Activated naive CD8-positive, alpha-beta T cell (primary cell): ENCODE data around the gene CSNK1G1.
"Not testable (repeated sequence)": the region's sequence is repeated elsewhere in the genome, so short reads cannot be mapped to it uniquely, and the experiment has no call there.

Experiments used
- H3K27ac Mint-ChIP-seq: one replicate; pipeline ENCODE4 v1.8.0; 2021; ENCODE audit warnings: mixed read lengths
- H3K27me3 Mint-ChIP-seq: one replicate; pipeline ENCODE4 v1.8.0; 2021; ENCODE audit warnings: mixed read lengths
- H3K36me3 Mint-ChIP-seq: one replicate; pipeline ENCODE4 v1.8.0; 2021; ENCODE audit warnings: mixed read lengths
- H3K4me1 Mint-ChIP-seq: one replicate; pipeline ENCODE4 v1.8.0; 2021; ENCODE audit warnings: low read depth, mixed read lengths
- H3K4me3 Mint-ChIP-seq: one replicate; pipeline ENCODE4 v1.8.0; 2021; ENCODE audit warnings: mild to moderate bottlenecking, mixed read lengths
- H3K9me3 Mint-ChIP-seq: one replicate; pipeline ENCODE4 v1.8.0; 2021; ENCODE audit warnings: low read depth, mixed read lengths

Gene CSNK1G1

DNA sequence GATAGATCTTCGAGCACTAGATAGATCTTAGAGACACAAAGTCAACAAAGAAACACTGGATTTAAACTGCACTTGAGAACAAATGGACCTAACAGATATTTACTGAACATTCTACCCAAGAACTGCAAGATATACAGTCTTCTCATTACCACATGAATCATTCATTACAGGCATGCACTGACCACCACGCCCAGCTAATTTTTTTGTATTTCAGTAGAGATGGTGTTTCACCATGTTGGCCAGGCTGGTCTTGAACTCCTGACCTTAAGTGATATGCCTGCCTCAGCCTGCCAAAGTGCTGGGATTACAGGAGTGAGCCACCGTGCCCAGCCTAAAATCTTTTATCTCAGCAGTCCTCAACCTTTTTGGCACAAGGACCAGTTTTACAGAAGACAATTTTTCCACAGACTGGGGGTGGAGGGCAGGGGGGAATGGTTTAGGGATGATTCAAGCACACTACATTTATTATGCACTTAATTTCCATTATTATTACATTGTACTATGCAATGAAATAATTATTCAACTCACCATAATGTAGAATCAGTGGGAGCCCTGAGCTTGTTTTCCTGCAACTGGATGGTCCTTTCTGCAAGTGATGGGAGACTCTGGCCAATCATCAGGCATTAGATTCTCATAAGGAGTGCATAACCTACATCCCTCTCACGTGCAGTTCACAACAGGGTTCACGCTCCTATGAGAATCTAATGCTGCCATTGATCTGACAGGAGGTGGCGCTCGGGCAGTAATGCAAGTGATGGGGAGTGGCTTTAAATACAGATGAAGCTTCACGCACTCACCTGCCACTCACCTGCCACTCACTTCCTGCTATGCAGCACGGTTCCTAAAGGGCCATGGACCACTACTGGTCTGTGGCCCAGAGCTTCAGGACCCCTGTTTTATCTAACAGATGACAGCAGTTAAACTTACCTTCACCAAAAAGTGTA lies 21.7 kb downstream of the CSNK1G1 start:
- peak overlapping the region; percentile 91 for H3K27ac Mint-ChIP-seq
- H3K36me3 Mint-ChIP-seq = peaks cover 6% of the 10 kb centered on the region
- H3K4me3 Mint-ChIP-seq = peak overlapping the region; percentile 42
- H3K4me1 Mint-ChIP-seq = peaks cover 40% of the 10 kb centered on the region
- H3K27me3 Mint-ChIP-seq = no peaks in the 10 kb centered on the region
- H3K9me3 Mint-ChIP-seq = no peaks in the 10 kb centered on the region

DNA sequence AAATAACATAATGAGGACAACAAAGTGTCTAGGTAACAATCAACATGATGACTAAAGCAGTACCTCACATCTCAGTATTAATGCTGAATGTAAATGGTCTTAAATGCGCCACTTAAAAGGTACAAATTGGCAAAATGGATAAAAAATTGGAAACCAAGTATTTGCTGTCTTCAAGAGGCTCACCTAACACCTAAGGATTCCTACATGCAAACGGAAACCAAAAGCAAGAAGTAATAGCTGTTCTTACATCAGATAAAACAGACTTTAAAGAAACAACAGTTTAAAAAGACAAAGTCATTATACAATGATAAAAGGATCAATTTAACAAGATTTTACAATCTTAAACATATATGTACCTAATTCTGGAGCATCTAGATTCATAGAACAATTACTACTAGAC lies 22.5 kb downstream of the CSNK1G1 start:
- Mint-ChIP-seq H3K4me1 (peaks cover 40% of the 10 kb centered on the region), H3K27ac (peak overlapping the region; percentile 91), H3K4me3 (peak overlapping the region; percentile 42), H3K27me3 (no peaks in the 10 kb centered on the region), H3K9me3 (no peaks in the 10 kb centered on the region), H3K36me3 (peaks cover 4% of the 10 kb centered on the region)

DNA sequence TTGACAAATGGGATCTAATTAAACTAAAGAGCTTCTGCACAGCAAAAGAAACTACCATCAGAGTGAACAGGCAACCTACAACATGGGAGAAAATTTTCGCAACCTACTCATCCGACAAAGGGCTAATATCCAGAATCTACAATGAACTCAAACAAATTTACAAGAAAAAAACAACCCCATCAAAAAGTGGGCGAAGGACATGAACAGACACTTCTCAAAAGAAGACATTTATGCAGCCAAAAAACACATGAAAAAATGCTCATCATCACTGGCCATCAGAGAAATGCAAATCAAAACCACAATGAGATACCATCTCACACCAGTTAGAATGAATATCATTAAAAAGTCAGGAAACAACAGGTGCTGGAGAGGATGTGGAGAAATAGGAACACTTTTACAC lies 24.3 kb downstream of the CSNK1G1 start:
- not testable (repeated sequence) for H3K9me3 Mint-ChIP-seq, H3K36me3 Mint-ChIP-seq, H3K27me3 Mint-ChIP-seq, H3K4me3 Mint-ChIP-seq, H3K27ac Mint-ChIP-seq
- H3K4me1 Mint-ChIP-seq = peaks cover 31% of the 10 kb centered on the region

DNA sequence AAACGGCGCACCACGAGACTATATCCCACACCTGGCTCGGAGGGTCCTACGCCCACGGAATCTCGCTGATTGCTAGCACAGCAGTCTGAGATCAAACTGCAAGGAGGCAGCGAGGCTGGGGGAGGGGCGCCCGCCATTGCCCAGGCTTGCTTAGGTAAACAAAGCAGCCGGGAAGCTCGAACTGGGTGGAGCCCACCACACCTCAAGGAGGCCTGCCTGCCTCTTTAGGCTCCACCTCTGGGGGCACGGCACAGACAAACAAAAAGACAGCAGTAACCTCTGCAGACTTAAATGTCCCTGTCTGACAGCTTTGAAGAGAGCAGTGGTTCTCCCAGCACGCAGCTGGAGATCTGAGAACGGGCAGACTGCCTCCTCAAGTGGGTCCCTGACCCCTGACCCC lies 29.0 kb downstream of the CSNK1G1 start:
- H3K9me3 Mint-ChIP-seq, H3K4me3 Mint-ChIP-seq, H3K27me3 Mint-ChIP-seq, H3K36me3 Mint-ChIP-seq, H3K27ac Mint-ChIP-seq, H3K4me1 Mint-ChIP-seq: not testable (repeated sequence)

DNA sequence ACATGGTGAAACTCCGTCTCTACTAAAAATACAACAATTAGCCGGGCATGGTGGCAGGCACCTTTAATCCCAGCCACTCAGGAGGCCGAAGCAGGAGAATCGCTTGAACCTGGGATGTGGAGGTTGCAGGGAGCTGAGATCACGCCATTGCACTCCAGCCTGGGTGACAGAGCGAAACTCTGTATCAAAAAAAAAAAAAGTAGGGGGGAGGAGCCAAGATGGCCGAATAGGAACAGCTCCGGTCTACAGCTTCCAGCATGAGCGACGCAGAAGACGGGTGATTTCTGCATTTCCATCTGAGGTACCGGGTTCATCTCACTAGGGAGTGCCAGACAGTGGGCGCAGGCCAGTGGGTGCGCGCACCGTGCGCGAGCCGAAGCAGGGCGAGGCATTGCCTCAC lies 29.5 kb downstream of the CSNK1G1 start:
- not testable (repeated sequence) for H3K4me1 Mint-ChIP-seq, H3K36me3 Mint-ChIP-seq, H3K4me3 Mint-ChIP-seq, H3K27ac Mint-ChIP-seq, H3K9me3 Mint-ChIP-seq, H3K27me3 Mint-ChIP-seq

DNA sequence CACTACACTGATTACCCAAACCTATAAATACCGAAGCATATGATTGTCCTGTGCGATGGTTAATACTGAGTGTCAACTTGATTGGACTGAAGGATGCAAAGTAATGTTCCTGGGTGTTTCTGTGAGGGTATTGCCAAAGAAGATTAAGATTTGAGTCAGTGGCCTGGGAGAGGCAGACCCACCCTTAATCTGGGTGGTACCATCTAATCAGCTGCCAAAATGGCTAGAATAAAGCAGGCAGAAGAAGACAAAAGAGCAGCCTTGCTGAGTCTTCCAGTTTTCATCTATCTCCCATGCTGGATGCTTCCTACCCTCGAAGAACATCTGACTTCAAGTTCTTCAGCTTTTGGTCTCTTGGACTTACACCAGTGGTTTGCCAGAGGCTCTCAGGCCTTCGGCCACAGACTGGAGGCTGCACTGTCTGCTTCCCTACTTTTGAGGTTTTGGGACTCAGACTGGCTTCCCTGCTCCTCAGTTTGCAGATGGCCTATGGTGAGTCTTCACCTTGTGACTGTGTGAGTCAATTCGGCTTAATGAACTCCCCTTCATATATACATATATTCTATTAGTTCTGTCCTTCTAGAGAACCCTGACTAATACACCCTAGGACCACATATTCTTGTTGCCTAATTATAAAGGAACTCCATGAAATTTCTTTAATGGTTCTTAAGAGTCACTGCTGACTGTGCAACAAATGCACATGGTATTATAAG lies 31.7 kb downstream of the CSNK1G1 start:
- Mint-ChIP-seq H3K4me1 (peaks cover 6% of the 10 kb centered on the region), H3K27me3 (no peaks in the 10 kb centered on the region), H3K36me3 (no peaks in the 10 kb centered on the region), H3K27ac (no peak overlapping the region), H3K4me3 (no peak overlapping the region), H3K9me3 (no peaks in the 10 kb centered on the region)

DNA sequence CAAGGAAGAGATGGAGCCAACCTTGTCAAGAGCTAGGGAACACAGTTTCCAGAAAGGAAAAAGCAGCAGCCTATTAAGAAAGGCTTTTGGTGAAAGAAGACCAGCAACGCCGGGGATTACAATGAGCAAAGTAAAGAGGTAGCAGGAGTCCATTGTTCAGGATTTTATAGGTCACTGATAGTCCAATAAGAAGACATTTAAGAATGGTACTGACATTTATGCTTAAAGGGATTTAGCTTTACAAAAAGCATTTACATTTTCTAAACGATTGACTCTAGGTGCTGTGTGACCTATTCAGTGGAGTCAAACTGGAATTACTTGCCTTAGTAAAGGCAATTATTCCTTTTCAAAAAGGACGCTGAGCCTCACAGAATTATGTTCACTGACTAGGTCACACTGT lies 40.8 kb downstream of the CSNK1G1 start:
- no peaks in the 10 kb centered on the region for H3K36me3 Mint-ChIP-seq
- no peak overlapping the region for H3K4me3 Mint-ChIP-seq
- H3K4me1 Mint-ChIP-seq = peaks cover 10% of the 10 kb centered on the region
- no peaks in the 10 kb centered on the region for H3K27me3 Mint-ChIP-seq
- no peaks in the 10 kb centered on the region for H3K9me3 Mint-ChIP-seq
- H3K27ac Mint-ChIP-seq = no peak overlapping the region

DNA sequence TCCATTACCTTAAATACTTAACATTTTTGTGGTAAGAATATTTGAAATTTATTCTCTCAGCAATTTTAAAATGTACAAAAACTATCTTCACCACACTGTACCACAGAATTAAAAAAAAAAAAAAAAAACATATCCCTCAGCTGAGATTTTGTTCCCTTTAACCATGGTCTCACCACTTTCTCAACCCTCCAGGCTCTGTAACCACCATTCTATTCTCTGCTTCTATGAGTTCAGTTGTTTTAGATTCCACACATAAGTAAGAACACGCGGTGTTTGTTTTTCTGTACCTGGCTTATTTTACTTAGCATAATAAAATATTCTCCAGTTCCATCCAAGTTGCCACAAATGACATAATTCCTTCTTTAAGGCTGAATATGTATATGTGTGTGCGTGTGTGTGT lies 41.5 kb downstream of the CSNK1G1 start:
- H3K27ac Mint-ChIP-seq = peak overlapping the region; percentile 18
- peaks cover 10% of the 10 kb centered on the region for H3K4me1 Mint-ChIP-seq

DNA sequence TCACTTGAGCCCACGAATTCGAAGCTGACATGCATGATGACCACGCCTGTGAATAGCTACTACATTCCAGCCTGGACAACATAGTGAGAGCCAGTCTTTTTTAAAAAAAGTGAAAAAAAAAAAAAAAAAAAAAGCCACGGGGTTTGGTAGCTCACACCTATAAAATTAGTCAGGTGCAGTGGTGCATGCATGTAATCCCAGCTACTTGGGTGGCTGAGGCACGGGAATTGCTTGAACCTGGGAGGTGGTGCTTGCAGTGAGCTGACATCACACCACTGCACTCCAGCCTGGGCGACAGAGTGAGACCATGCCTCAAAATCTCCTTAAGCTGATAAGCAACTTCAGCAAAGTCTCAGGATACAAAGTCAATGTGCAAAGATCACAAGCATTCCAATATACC lies 44.4 kb downstream of the CSNK1G1 start:
- Mint-ChIP-seq H3K9me3 (no peaks in the 10 kb centered on the region), H3K4me3 (no peak overlapping the region), H3K4me1 (peaks cover 11% of the 10 kb centered on the region), H3K36me3 (peaks cover 3% of the 10 kb centered on the region), H3K27ac (no peak overlapping the region), H3K27me3 (no peaks in the 10 kb centered on the region)

More for the DNA sequence above, 41.5 kb downstream of the CSNK1G1 start:
- Mint-ChIP-seq H3K4me3 (no peak overlapping the region), H3K27me3 (no peaks in the 10 kb centered on the region), H3K9me3 (no peaks in the 10 kb centered on the region), H3K36me3 (no peaks in the 10 kb centered on the region)

DNA sequence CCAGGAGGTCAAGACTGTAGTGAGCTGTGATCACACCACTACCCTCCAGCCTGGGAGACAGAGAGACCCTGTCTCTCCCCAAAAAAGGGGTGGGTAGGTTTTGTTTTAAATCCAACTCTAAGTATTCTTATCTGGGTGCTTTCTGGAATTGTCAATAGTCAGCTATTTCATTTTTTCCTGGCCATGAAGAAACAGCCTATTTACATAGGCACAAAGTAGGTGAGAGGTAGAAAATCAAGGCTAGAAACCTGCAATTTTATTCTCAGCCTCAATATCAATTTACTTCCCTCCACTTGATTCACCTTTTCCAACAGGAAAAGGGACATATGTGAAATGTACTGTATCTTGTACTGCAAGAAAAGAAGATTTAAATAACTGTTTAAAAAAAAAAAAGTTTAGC lies 45.9 kb downstream of the CSNK1G1 start:
- no peaks in the 10 kb centered on the region for H3K9me3 Mint-ChIP-seq

DNA sequence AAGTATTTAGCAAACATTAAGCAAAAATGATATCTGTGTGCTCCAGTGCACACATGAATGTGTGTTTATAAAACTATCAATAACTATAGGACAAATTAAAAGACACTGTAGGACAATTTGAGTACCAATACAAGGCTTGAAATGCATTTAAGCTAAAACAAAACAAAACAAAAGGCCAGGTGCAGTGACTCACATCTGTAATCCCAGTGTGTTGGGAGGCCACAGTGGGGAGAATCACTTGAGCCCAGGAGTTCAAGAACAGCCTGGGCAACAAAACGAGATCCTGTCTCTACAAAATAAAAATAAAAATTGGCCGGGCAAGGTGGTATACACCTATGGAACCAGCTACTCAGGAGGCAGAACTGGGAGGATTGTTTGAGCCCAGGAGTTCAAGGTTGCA lies 50.7 kb downstream of the CSNK1G1 start:
- Mint-ChIP-seq H3K9me3 (no peaks in the 10 kb centered on the region), H3K36me3 (peaks cover 14% of the 10 kb centered on the region), H3K4me3 (no peak overlapping the region), H3K4me1 (peaks cover 12% of the 10 kb centered on the region), H3K27ac (no peak overlapping the region), H3K27me3 (no peaks in the 10 kb centered on the region)

More for the DNA sequence above, 45.9 kb downstream of the CSNK1G1 start:
- Mint-ChIP-seq H3K36me3 (peaks cover 3% of the 10 kb centered on the region), H3K27ac (no peak overlapping the region), H3K4me3 (no peak overlapping the region), H3K27me3 (no peaks in the 10 kb centered on the region), H3K4me1 (peaks cover 16% of the 10 kb centered on the region)

DNA sequence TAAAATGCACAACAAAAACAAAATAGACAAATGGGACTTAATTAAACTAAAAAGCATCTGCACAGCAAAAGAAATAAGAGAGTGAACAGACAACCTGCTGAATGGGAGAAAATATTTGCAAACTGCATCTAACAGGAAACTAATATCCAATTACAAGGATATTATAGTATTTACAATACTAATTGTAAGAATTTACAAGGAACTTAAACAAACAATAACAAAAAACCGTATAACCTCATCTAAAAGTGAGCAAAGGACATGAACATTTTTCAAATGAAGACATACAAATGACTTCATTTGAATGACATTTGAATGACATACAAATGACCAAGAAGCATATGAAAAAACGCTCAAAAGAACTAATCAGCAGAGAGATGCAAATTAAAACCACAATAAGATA lies 66.4 kb downstream of the CSNK1G1 start:
- Mint-ChIP-seq H3K9me3 (no peaks in the 10 kb centered on the region), H3K4me1 (peaks cover 16% of the 10 kb centered on the region), H3K27me3 (no peaks in the 10 kb centered on the region), H3K27ac (no peak overlapping the region), H3K4me3 (no peak overlapping the region), H3K36me3 (peaks cover 4% of the 10 kb centered on the region)

DNA sequence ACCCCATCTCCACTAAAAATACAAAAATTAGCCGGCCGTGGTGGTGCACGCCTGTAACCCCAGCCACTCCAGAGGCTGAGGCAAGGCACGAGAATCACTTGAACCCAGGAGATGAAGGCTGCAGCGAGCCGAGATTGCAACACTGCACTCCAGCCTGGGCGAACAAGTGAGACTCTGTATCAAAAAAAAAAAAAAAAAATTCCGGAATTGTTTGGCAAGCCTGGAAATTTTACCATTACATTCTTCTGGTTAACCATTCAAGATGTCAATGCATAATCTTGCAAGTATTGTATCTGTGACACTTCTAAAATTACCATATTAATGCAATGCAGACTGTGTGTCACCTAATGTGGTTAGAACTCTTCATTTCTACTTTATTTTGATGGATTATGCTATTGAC lies 67.0 kb downstream of the CSNK1G1 start:
- H3K36me3 Mint-ChIP-seq = peaks cover 4% of the 10 kb centered on the region
- H3K4me1 Mint-ChIP-seq = peaks cover 16% of the 10 kb centered on the region
- no peaks in the 10 kb centered on the region for H3K9me3 Mint-ChIP-seq
- no peak overlapping the region for H3K4me3 Mint-ChIP-seq
- H3K27ac Mint-ChIP-seq = no peak overlapping the region
- no peaks in the 10 kb centered on the region for H3K27me3 Mint-ChIP-seq

DNA sequence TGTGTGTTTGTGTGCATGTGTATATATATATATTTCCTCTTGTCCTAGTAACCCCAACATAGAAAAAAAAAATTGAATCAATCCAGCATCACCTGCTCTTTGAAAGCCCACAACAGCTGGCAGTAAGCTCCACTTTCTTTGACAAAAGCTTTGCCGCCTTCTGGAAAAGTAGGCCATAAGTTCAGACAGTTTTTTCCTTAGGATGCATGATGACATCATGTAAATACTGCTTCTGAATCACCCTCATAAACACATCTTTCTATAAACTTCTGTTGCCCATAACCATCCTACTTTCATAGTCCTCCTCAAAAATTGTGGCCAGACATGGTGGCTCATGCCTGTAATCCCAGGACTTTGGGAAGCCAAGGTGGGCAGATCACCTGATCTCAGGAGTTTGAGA lies 67.4 kb downstream of the CSNK1G1 start:
- H3K4me1 Mint-ChIP-seq = peaks cover 16% of the 10 kb centered on the region
- H3K27me3 Mint-ChIP-seq = no peaks in the 10 kb centered on the region
- no peak overlapping the region for H3K4me3 Mint-ChIP-seq
- H3K27ac Mint-ChIP-seq = no peak overlapping the region
- H3K36me3 Mint-ChIP-seq = peaks cover 5% of the 10 kb centered on the region
- H3K9me3 Mint-ChIP-seq = no peaks in the 10 kb centered on the region

DNA sequence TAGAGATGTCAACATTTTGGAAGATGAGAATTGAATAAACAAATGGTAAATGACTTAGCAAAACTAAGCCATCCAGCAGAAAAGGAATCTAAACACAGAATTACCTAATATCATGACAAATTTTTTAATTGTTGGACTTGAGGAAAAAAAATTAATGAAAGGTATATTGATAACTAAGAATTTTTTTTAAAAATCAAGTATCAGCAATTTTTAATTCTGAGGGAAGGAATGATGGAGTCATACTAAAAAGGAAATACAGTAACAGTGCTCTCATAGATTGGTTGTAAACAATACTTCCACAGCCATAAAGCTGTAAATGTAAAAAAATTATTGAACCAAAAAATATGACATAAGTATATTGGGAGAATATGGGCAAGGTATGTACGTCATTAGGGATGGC lies 68.0 kb downstream of the CSNK1G1 start:
- H3K9me3 Mint-ChIP-seq = no peaks in the 10 kb centered on the region
- peaks cover 3% of the 10 kb centered on the region for H3K36me3 Mint-ChIP-seq
- no peak overlapping the region for H3K27ac Mint-ChIP-seq
- H3K4me1 Mint-ChIP-seq = peaks cover 11% of the 10 kb centered on the region
- H3K27me3 Mint-ChIP-seq = no peaks in the 10 kb centered on the region
- H3K4me3 Mint-ChIP-seq = no peak overlapping the region
